Stimulated activated naive CD8-positive, alpha-beta T cell treated with anti-CD3 and anti-CD28 coated beads, Interleukin-15, Interleukin-2, amounts not matched to agents 100 ng/mL and 50 ng/mL, for 24 hours (primary cell): ENCODE results near the gene SNX9.

Source experiments
- H3K27ac Mint-ChIP-seq: one replicate; pipeline ENCODE4 v1.8.0; 2021; ENCODE audit warnings: mild to moderate bottlenecking, mixed read lengths
- H3K27me3 Mint-ChIP-seq: one replicate; pipeline ENCODE4 v1.8.0; 2021; ENCODE audit warnings: mixed read lengths
- H3K36me3 Mint-ChIP-seq: one replicate; pipeline ENCODE4 v1.8.0; 2021; ENCODE audit warnings: low read depth, mixed read lengths
- H3K4me1 Mint-ChIP-seq: one replicate; pipeline ENCODE4 v1.8.0; 2021; ENCODE audit warnings: low read depth, mixed read lengths
- H3K4me3 Mint-ChIP-seq: one replicate; pipeline ENCODE4 v1.8.0; 2021; ENCODE audit warnings: mild to moderate bottlenecking, mixed read lengths
- H3K9me3 Mint-ChIP-seq: one replicate; pipeline ENCODE4 v1.8.0; 2021; ENCODE audit warnings: mixed read lengths

SNX9 gene

DNA sequence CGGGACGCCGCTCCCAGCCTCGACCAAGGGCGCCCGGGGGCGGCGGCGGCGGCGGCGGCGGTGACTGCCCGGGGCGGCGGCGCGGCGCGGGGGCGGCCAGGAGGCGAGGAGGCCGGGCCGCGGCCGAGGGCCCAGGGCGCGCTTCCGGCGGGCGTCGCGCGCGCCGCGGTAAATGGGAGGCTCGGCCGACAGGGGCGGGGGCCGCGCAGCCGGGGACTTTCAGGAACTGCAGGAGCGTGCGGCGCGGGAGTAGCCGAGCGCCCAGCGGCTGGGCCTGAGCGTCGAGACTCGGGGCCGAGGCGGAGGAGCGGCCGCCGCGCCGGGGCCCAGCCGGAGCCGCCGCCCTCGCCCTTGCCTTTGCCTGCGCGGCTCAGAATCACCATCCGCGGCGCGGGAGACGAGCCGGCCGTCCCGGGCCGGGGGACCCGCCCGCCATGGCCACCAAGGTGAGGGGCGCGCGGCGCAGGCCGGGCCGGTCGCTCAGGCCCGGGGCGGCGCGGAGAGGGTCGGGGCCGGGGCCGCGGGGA lies at the start of gene SNX9:
Gene SNX9 (plus strand): TSS at position 246 of the 527 bp plus-strand sequence. CDS start 189 bp downstream, at position 435.
- H3K4me1 Mint-ChIP-seq: peaks cover 42% of the 10 kb centered on the region
- H3K27me3 Mint-ChIP-seq: no peaks in the 10 kb centered on the region
- H3K9me3 Mint-ChIP-seq: no peaks in the 10 kb centered on the region
- H3K36me3 Mint-ChIP-seq: peaks cover 18% of the 10 kb centered on the region
- peak within 1 kb of the TSS; percentile 99 for H3K27ac Mint-ChIP-seq
- peak within 1 kb of the TSS; percentile 97 for H3K4me3 Mint-ChIP-seq

DNA sequence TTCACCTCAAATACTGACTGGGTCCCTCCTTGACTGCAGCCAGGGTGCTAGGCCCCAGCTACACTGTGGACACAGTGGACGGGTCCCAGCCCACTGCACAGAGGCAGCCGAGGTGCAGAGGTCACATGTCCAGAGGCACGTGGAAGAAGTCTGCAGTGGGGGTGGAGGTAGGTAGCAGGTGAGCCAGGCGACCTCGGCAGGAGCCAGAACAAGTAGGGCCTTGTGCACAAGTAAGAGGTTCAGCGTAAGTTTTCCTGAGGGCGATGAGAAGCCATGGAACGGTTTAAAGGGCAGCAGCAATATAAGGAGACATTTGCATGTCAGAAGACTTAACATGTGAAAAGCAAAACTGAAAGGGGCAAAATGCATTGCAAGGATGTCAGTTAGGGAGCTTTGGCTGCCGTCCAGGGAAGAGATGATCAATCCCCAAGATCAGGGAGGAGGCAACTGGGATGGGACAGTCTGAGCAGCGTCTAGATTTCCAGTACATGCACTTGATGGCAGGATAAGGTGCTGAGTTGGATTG lies 49.7 kb upstream of the SNX9 start:
- H3K9me3 Mint-ChIP-seq: peaks cover 9% of the 10 kb centered on the region
- H3K36me3 Mint-ChIP-seq: peaks cover 7% of the 10 kb centered on the region
- H3K4me1 Mint-ChIP-seq: peaks cover 48% of the 10 kb centered on the region
- no peak overlapping the region for H3K4me3 Mint-ChIP-seq
- peak overlapping the region; percentile 18 for H3K27ac Mint-ChIP-seq
- H3K27me3 Mint-ChIP-seq: peaks cover 13% of the 10 kb centered on the region

DNA sequence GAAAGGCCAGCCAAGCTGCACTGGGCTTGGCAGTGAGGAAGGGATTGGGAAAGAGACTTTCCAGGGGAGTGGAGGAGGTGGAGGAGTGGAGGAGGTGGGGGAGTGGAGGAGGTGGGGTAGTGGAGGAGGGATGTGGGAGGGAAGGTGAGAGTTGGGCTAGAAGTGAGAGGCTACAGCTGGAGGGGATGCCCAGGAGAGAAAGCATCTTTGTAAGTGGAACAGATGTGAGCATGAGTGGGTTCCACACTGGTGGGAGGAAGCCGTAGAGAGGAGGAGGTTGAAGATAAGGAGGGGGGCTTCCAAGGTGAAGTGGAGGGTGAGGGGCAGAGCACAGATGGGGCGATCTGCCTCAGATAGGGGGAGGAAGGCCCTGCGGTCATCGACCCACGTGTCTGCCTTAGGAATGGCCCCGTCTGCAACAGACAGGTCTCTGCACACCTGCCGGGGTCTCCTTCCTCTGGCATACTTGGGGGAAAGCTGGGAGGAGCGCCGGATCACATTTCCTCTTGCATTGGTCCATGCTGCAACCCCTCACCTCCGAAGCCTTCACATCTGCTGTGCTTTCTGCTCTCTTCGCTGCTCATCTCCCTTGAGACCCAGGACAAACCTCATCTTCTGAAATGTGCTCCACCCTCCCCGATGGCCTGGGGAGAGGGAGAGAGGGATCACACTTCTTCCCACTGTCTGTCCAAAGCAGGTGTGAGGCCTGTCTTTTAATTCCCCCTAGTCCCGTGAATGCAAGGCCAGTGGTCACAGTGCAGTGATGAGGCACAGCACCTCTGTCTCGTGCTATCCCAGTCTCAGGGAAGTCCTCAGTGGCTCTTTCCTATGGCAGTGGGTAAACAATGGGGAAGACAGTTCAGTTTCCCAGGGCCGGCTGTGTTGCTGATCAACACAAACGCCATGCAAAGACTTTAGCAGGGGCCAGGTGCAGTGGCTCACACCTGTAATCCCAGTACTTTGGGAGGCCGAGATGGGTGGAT lies 48.6 kb upstream of the SNX9 start:
- Mint-ChIP-seq H3K9me3 (peaks cover 9% of the 10 kb centered on the region), H3K4me1 (peaks cover 39% of the 10 kb centered on the region), H3K4me3 (no peak overlapping the region), H3K27ac (peak overlapping the region; percentile 38), H3K27me3 (peaks cover 13% of the 10 kb centered on the region), H3K36me3 (peaks cover 5% of the 10 kb centered on the region)

DNA sequence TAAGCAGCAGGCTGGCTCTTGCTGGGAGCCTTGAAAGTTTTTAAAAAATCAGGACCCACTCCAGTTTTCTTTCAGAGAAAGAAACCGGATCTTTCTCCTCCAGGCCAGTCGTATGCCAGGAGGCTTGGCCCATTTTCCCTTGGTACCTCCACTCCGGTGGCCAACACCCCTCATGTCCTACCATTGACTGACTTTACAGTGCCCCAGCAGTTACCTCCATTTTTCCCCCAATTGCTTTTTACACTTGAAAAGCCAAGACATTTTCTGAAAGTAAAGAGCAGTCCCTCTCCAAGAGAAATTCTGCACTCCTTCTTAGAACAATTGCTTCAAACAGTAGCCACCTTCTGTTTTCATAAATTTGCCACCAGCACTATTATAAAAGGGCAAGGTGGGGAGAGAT lies 47.7 kb upstream of the SNX9 start:
- Mint-ChIP-seq H3K27ac (no peak overlapping the region), H3K27me3 (peaks cover 13% of the 10 kb centered on the region), H3K36me3 (peaks cover 5% of the 10 kb centered on the region), H3K4me3 (no peak overlapping the region), H3K4me1 (peaks cover 32% of the 10 kb centered on the region), H3K9me3 (peaks cover 9% of the 10 kb centered on the region)

DNA sequence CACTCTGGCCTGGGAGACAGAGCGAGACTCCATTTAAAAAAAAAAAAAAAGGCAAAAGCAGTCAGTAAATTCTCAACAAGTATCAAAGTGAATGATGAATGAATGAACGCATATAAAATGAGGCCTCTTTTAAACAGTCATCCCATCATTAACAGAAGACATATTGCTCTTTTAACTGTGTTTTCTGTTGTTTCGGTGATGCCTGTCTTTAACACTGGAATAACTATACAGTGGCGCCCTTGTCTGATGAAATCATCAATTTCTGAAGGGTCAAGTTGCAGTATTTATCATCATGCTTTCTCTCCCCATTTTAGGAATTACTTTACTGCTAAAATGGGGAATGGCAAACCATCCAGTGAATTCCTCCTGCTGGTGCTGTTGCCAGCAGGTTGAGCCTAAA lies 45.7 kb upstream of the SNX9 start:
- Mint-ChIP-seq H3K4me1 (peaks cover 17% of the 10 kb centered on the region), H3K27me3 (peaks cover 22% of the 10 kb centered on the region), H3K36me3 (peaks cover 5% of the 10 kb centered on the region), H3K4me3 (no peak overlapping the region), H3K9me3 (peaks cover 9% of the 10 kb centered on the region), H3K27ac (no peak overlapping the region)

DNA sequence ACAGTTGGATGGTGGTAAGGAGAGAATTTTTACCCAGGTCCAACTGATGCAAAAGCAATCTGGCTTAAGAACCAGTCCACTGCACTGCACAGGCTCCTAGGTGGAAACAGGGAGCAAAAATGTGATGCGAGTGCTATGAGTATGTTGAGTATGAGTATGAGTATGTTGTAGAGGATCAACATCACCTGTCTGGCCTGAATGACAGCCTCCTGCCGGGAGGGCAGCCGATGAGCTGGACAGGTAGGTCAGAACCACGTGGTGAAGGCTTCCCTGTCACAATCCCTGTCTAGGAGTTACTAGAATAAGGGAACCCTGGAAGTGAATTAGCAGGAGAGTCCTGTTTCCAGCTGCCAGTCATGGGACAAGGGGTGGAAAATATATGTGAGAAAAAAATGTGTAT lies 44.3 kb upstream of the SNX9 start:
- Mint-ChIP-seq H3K4me1 (peaks cover 3% of the 10 kb centered on the region), H3K27ac (no peak overlapping the region), H3K27me3 (peaks cover 18% of the 10 kb centered on the region), H3K36me3 (peaks cover under 1% of the 10 kb centered on the region), H3K9me3 (peaks cover 6% of the 10 kb centered on the region), H3K4me3 (no peak overlapping the region)

DNA sequence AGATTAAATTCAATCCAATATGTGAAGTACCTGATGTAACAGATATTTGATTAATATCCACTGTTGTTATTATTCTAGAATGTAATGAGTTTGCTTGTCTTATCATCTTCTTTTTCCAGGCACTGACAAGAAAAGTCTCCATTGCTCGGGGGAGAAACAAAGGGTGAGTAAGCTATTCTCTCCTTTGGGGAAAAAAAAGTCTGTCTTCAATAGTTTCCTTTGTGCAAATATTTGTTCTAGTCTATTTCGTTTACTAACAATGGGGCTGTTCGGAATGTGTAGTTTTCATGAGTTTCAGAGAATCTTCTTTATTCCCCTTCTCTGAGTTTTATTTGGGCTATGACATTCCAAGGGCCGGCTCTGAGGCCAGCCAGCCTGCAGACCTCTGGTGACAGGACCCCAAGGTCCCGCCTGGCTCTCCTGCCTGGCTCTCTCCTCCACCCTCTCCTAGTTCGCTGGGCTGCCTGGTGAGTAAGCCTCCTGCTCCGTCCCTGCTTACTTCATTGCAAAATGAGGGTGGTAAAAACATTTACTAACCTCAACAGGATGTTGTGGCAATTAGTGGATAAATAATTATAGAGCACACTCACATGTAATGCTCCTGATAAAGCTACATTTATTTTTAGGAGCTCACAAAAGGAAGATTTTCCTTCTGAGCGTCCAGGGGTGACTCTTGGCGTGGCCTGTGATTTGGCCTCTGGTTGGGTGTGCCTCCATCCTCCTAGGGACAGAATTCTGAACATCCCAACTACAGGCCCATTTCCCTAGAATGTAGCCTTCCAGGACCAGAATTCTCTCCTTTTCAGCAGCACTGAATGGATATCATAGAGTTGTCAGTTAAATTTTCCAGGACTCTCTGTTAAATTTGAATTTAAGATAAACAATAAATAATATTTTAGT lies 43.1 kb upstream of the SNX9 start:
- Mint-ChIP-seq H3K4me3 (no peak overlapping the region), H3K27me3 (peaks cover 18% of the 10 kb centered on the region), H3K4me1 (no peaks in the 10 kb centered on the region), H3K36me3 (no peaks in the 10 kb centered on the region), H3K9me3 (peaks cover 6% of the 10 kb centered on the region), H3K27ac (no peak overlapping the region)

DNA sequence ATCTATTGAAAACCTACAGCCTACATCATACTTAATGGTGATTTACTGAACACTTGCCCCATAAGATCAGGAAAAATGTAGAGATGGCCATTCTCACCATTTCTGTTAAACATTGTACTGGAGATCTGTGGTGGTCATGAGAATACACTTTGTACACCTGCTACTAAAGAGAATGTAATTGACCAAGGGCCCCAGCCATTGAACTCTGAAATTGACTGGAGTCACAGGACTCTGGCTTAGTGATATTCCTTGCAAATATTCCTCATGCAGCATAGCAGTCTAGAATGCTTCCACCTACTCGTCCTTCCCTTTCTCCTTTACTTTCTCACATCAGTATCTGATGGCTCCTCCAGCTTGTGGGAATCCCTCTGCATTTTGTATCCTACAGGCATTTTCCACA lies 37.4 kb upstream of the SNX9 start:
- Mint-ChIP-seq H3K27me3 (peaks cover 13% of the 10 kb centered on the region), H3K4me1 (no peaks in the 10 kb centered on the region), H3K4me3 (no peak overlapping the region), H3K36me3 (no peaks in the 10 kb centered on the region), H3K27ac (no peak overlapping the region), H3K9me3 (no peaks in the 10 kb centered on the region)

DNA sequence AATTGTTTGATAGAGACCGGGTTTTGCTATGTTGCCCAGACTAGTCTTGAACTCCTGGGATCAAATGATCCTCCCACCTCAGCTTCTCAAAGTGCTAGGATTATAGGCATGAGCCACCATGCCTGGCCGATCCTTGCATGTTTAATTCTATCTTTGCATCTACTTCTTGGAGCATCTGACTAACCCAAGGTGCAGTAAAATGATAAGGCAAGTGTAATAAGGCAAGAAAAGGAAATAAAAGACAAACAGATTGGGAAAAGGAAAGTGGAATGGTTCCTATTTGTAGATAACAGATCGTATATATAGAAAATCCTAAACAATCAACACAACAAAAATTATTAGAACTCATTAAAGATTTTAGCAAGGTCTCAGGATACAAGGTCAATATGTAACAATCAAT lies 36.8 kb upstream of the SNX9 start:
- no peaks in the 10 kb centered on the region for H3K9me3 Mint-ChIP-seq
- H3K4me3 Mint-ChIP-seq: no peak overlapping the region
- H3K27me3 Mint-ChIP-seq: peaks cover 11% of the 10 kb centered on the region

DNA sequence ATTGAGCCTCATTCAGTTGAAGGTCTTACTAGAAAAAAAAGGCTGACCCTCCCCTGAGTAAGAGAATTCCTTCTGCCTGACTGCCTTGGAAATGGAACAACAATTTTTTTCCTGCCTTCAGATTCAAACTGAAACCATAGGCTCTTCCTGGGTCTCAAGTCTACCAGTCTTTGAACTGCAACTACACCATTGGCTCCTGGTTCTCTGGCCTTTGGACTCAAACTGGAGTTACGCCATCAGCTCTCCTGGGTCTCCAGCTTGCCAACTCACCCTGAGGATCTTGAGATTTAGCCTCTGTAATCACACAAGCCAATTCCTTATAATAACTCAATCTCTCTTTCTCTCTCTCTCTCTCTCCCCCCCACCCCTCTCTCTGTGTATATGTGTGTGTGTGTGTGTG lies 36.0 kb upstream of the SNX9 start:
- Mint-ChIP-seq H3K27me3 (peaks cover 8% of the 10 kb centered on the region), H3K9me3 (no peaks in the 10 kb centered on the region), H3K4me1 (no peaks in the 10 kb centered on the region), H3K36me3 (no peaks in the 10 kb centered on the region), H3K27ac (no peak overlapping the region), H3K4me3 (no peak overlapping the region)

More for the DNA sequence above, 36.8 kb upstream of the SNX9 start:
- H3K27ac Mint-ChIP-seq: no peak overlapping the region
- no peaks in the 10 kb centered on the region for H3K4me1 Mint-ChIP-seq
- H3K36me3 Mint-ChIP-seq: no peaks in the 10 kb centered on the region

DNA sequence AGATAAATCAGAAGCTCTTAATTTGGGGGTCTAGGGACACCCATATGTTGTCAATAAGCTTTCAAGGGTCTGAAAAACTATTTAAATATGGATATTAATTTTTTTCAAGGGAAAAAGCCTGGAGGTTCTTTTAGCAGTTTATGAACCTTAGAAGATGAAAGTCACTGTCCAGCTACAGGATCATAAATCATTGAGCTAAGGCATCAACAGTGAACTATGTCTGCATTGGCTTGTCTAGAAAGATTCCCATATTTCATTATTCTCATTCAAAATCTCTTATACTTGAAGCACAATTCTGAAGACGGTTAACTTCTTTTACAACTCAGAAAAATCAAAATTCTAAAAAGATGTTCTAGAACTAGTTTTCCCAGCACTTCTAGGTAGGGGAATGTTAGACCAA lies 34.9 kb upstream of the SNX9 start:
- H3K27ac Mint-ChIP-seq: no peak overlapping the region

DNA sequence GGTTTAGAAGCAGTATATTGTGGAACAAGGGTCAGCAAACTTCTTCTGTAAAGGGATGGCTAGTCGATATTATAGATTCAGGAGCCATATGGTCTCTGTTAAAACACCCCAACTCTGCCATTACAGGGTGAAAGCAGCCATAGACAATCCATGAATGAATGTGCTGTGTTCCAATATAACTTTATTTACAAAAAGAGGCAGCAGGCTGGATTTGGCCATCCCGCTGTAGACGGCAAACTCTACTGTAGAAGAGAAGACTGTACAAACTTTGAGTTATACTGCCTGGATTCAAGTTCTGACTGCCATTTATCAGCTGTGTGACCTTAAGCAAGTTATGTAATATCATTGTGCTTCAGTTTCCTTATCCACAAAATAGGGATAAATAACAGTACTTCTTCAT lies 33.7 kb upstream of the SNX9 start:
- H3K4me1 Mint-ChIP-seq: peaks cover 5% of the 10 kb centered on the region
- no peak overlapping the region for H3K27ac Mint-ChIP-seq
- H3K4me3 Mint-ChIP-seq: no peak overlapping the region
- peaks cover 4% of the 10 kb centered on the region for H3K36me3 Mint-ChIP-seq
- no peaks in the 10 kb centered on the region for H3K27me3 Mint-ChIP-seq
- peaks cover 4% of the 10 kb centered on the region for H3K9me3 Mint-ChIP-seq

More for the DNA sequence above, 34.9 kb upstream of the SNX9 start:
- H3K9me3 Mint-ChIP-seq: no peaks in the 10 kb centered on the region
- H3K27me3 Mint-ChIP-seq: peaks cover 1% of the 10 kb centered on the region
- no peaks in the 10 kb centered on the region for H3K36me3 Mint-ChIP-seq
- no peak overlapping the region for H3K4me3 Mint-ChIP-seq
- H3K4me1 Mint-ChIP-seq: no peaks in the 10 kb centered on the region

DNA sequence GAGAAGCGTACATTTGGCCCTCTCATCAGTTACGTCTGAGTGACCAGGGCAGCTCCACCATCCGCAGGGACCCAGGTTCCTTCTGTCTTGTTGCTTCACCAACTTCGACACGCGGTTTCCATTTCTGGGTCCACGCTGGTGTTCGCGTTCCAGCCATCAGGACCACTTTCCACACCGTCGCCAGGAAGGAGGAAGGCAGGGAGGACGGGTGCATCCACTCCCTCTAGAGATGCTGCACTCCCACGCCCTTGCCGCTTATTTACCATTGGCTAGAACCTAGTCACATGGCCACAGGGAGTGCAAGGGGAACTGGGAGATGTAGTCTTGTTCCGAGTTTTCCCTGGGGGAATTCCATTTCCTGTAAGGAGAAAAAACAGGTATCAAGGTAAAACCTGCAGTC lies 33.2 kb upstream of the SNX9 start:
- Mint-ChIP-seq H3K4me3 (no peak overlapping the region), H3K27ac (no peak overlapping the region), H3K9me3 (peaks cover 4% of the 10 kb centered on the region), H3K27me3 (no peaks in the 10 kb centered on the region), H3K4me1 (peaks cover 5% of the 10 kb centered on the region), H3K36me3 (peaks cover 4% of the 10 kb centered on the region)

DNA sequence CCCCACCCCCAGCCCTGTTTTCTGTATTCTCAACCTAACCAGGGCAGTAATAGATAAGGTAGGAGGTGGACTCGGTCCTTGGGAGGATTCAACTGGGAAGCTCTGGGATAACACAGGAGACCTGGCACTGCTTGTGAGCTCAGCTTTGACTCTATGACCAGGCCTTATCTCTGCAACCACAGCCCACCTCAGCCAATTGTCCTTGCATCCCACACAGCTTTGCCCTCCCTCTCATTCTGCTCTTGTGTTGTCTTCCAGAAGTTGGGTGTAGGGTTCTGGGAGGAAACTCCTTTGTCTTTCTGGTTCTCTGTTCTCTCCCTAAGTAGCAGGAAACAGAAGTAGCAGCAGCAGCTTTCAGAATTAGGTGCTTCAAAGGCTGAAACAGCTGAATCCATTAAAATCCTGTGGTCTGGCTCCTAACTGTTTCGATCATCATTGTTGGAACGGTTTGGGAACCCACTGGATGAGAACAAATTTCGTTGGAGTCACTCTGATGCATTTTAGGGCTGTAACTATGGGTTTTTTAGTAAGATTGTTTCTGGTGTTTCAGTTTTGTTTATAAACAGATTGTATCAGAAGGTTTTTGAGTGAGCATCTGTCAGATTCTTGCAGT lies 32.4 kb upstream of the SNX9 start:
- Mint-ChIP-seq H3K4me1 (peaks cover 5% of the 10 kb centered on the region), H3K36me3 (peaks cover 4% of the 10 kb centered on the region), H3K27me3 (no peaks in the 10 kb centered on the region), H3K27ac (no peak overlapping the region), H3K9me3 (peaks cover 4% of the 10 kb centered on the region), H3K4me3 (no peak overlapping the region)
